HG03558 (cell line): Measurements from ENCODE around the gene BMERB1.
"Not testable (repeated sequence)": the region's sequence is repeated elsewhere in the genome, so short reads cannot be mapped to it uniquely, and the experiment has no call there.

Source experiments
- ATAC-seq: cut with Tn5 transposase; IDR thresholded peaks from one replicate; pipeline ENCODE4 v1.9.1; 2021; ENCODE audit warnings: moderate number of reproducible peaks; ENCODE audit not compliant: unreplicated experiment; ENCODE audit errors: extremely low read depth

BMERB1 gene

DNA sequence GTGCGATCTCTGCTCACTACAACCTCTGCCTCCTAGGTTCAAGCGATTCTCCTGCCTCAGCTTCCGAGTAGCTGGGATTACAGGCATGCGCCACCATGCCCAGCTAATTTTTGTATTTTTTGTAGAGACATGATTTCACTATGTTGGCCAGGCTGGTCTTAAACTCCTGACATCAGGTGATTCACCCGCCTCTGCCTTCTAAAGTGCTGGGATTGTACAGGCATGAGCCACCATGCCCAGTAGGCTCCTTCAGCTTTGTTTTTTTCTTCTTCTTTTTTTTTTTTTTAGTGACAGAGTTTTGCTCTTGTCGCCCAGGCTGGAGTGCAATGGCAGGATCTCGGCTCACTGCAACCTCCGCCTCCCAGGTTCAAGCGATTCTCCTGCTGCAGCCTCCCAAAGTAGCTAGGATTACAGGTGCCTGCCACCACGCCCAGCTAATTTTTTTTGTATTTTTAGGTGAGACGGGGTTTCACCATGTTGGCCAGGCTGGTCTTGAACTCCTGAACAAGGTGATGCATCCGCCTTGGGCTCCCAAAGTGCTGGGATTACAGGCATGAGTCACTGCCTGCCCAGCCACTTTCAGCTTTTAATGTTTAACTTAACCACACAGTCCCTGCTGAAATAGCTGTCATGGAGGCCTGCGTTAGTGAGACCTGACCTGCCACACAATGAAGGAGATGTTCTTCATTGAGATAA, 112.8 kb downstream of the BMERB1 start:
- ATAC-seq: not testable (repeated sequence)

- ATAC-seq: no peak
These were observed 113.3 kb downstream of the BMERB1 start for GRCh38 chr16:15547768-15548096.

DNA sequence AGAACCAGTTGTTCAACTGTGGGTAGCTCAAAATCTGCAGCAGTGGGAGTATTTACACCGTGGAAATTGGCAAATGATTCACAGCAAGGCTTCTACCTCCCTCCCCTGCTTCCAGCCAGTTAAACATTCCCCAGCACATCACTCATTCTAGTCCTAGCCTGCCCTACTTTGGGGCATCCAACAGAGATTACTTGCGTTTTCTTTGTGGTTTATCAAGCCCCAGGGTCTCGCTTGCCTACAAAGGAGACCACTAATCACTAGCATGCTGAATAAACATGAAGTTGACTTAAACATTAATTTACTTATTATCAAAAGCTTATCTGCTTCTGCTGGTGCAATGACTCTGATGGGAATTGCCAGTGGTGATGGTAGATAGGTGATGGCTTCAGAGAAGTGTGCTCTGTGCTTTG, 114.1 kb downstream of the BMERB1 start:
- ATAC-seq: no peak

DNA sequence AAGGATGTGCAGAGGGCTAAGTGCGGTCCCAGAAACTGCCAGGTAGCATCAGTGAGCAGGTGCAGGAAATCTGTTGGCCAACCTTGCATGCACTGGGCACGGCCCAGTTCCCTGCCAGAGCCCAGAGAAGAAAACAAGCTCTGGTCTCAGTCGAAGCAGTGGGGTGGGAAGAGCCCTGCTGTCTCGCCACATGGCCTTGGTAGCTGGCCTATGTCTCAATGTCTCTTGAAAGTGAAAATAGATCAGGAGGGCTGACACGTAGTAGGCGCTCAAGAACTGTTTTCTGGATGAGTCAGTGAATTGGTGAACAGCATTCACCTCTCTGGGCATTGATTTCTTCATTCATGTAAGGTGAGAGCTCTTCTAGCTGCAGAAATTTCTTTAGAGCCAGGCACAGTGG, 118.1 kb downstream of the BMERB1 start:
- no peak for ATAC-seq

DNA sequence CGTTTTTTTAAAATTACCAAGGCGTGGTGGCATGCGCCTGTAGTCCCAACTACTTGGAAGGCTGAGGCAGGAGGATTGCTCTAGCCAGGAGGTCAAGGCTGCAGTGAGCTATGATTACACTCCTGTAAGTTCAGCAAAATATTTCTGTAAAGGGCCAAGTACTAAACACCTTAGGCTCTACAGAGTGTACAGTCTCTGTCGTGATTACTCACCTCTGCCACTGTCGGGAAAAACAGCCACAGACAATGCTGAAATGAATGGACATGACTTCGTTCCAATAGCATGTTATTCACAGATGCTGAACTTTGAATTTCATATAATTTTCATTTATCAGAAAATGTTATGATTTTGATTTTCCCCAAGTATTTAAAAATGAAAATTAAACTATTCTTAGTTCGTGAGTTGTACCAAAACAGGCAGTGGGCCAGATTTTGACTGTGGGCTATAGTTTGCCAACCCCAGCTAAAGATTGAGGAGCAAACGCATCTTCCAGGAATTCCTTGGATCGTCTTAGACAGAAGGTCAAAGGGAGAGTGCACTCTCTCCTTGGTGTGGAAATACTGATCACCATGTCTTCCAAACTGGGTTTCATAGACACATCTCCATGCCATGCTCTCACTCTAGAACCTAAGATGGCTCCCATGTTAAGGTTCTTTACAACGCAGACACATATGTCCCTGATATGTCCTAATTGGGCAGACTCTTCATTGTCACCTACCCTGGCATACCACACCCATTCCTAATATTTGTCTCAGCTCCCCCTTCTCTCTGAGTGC, 119.1 kb downstream of the BMERB1 start:
- ATAC-seq: no peak

GRCh38 chr16:15556130-15556529, 121.7 kb downstream of the BMERB1 start:
- ATAC-seq: no peak

GRCh38 chr16:15557258-15557657, 122.9 kb downstream of the BMERB1 start:
- ATAC-seq: no peak

GRCh38 chr16:15559176-15559575, 124.8 kb downstream of the BMERB1 start:
- no peak for ATAC-seq

GRCh38 chr16:15564604-15565339, 130.4 kb downstream of the BMERB1 start:
- no peak for ATAC-seq

- no peak for ATAC-seq
These were observed 131.7 kb downstream of the BMERB1 start for GRCh38 chr16:15566095-15566494.

- ATAC-seq: no peak
These were observed 133.4 kb downstream of the BMERB1 start for GRCh38 chr16:15567823-15568222.

- not testable (repeated sequence) for ATAC-seq
These were observed 136.3 kb downstream of the BMERB1 start for GRCh38 chr16:15570666-15571065.

DNA sequence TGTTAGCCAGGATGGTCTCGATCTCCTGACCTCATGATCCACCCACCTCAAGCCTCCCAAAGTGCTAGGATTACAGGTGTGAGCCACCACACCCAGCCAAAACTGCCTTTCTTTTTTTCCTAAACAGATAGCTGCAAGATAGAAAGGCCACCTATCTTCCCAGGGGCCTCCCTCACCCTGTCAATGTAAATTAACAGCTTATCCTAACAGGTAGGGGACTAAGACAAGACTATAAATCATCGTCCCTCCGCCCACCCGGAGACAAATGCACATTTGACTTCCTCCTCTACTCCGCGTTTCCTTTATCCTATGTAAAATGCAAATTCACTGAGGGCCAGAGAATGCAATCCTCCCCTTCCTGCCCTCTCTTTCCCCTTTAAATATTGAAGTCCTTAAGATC, 137.2 kb downstream of the BMERB1 start:
- ATAC-seq: no peak

DNA sequence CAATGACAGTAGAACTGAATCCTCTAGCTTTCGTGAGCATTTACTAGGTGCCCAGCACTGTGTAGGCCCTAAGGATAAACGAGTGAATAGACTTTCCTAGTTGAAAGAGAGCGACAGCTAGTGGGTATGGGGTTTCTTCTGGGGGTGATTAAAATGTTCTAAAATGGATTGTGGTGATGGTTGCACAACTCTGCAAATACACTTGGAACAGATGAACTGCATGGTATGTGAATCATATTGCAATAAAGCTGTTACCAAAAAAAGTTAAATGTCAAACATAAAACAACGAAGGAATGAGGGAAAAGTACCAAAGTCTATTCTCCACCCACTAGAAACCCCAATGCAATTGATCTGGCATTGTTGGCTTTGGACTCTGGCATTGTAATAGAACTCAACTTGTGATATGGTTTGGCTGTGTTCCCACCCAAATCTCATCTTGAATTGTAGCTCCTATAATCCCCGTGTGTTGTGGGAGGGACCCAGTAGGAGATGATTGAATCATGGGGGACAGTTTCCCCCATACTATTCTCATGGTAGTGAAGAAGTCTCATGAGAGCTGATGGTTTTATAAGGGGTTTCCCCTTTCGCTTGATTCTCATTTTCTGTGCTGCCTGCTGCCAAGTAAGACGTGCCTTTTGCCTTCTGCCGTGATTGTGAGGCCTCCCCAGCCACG, 138.1 kb downstream of the BMERB1 start:
- ATAC-seq: no peak

- ATAC-seq: no peak
These were observed 139.0 kb downstream of the BMERB1 start for GRCh38 chr16:15573274-15573895.

DNA sequence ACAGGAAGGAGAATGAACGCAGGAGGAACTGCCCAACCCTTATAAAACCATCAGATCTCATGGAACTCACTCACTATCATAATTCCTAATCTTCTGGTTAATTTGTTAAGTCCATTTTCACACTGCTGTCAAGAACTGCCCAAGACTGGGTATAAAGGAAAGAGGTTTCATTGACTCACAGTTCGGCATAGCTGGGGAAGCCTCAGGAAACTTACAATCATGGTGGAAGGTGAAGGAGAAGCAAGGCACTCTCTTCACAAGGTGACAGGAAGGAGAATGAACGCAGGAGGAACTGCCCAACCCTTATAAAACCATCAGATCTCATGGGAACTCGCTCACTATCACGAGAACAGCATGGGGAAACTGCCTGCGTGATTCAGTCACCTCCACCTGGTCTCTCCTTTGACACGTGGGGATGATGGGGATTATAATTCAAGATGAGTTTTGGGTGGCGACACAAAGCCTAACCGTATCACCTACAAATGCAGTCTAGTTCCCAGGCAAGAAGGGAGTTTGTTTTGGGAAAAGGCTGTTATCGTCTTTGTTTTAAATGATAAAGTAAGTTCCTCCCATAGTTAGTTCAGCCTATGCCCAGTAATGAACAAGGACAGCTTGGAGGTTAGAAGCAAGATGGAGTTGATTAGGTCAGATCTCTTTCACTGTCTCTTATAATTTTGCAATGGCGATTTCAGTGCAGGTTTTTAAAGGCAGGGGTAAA, 139.7 kb downstream of the BMERB1 start:
- not testable (repeated sequence) for ATAC-seq

DNA sequence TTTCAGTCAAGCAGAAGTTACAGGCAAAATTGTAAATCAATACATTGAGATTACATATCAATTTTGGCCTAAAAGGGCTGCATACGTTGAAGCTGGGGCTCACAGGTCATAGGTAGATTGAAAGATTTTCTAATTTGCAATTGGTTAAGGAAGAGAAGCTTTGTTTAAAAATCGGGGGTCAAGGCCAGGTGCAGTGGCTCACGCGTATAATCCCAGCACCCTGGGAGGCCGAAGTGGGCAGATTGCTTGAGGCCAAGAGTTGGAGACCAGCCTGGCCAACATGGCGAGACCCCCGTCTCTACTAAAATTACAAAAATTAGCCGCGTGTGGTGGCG, 140.2 kb downstream of the BMERB1 start:
- no peak for ATAC-seq

- no peak for ATAC-seq
These were observed 141.1 kb downstream of the BMERB1 start for GRCh38 chr16:15575293-15576049.
